HG03460 (cell line): ENCODE results near the gene RAB3C.

Experiments
- ATAC-seq: cut with Tn5 transposase; IDR thresholded peaks from one replicate; pipeline ENCODE4 v1.9.1; 2021; ENCODE audit not compliant: unreplicated experiment

Gene RAB3C

DNA sequence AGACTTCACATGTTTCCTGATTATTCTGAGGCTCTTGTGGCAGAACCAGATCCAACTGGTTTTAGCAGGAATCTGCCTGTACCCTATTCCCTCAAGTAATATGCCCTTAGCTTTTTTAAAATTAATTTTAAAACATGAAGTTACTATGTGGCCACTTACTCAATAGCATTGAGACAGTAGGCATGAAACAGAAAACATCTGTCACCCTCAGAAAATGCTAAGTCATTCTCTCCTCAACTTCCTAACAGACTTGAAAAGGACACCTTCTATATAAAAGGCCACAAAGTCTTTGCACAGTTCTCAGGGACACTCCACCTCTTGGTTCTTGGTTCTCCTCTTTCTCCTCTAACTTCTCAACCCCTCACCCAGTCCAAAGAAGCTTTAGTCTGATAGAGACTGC is 277.8 kb downstream of the RAB3C start:
- ATAC-seq: no peak

DNA sequence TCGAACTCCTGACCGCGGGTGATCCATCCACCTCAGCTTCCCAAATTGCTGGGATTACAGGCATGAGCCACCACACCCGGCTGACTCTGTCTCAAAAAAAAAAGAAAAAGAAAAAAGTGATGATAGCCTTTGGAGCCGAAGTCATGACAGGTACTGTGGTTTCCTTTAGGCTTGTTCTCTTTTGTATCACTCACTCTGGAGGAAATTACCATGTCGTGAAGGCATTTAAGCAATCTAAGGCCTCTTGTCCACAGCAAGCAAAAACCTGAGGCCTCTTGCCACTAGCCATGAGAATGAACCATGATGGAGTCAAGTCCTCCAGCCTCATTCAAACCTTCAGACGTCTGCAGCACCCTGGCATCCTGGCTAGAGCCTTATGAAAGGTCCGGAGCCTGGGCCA is 286.1 kb downstream of the RAB3C start:
- no peak for ATAC-seq

DNA sequence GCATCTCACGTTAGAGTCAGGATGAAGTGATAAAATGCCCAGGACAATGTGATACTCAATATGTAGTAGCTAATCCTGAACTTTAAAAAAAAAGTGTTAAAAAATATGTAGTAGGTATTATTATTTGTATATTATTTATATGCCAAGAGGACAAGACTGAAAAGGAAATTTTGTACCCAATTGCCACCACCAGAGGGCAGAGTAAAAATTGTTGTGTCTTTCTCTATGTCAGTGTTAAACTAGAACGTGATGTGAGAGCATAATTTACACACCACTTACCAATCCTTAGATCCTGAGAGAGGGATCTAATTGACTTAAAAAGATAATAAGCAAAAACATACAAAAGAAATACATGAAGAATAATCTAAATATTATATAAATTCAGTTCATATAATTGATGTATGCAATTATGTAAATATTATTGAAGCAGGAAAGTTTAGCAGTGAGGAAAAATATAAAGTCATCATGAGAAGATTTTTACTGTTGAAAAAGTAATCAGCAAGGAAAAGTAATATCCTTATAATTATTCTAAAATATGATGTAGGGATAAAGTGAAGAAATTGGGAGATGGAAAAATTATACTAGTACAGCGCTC is 288.9 kb downstream of the RAB3C start:
- no peak for ATAC-seq

DNA sequence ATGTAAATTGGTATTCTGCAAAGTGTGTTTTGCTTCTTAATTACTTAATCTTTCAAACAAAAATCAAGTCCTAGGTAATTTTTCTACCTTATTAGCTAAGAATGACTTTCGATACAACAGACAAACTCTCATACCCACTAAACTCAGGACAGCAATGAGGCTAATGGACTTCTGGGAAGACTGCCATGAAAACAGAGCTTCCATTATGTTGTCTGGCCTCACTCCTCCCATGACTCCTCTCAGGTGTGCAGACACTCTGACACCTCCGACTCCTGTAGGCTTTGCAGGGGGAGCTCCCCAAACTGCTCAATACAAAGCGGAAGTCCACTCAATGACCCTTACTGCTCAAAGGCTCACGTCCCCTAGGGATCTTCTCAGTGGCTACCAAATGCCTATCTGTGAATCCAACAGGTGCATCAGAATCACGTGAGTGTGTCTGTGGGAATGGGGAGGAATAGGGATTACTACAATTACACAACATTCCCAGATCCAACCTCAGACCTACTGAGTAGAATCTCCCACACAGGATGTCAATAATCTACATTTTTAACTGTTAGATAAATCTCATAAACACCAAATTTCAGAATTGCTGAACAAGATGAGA is 289.9 kb downstream of the RAB3C start:
- no peak for ATAC-seq

DNA sequence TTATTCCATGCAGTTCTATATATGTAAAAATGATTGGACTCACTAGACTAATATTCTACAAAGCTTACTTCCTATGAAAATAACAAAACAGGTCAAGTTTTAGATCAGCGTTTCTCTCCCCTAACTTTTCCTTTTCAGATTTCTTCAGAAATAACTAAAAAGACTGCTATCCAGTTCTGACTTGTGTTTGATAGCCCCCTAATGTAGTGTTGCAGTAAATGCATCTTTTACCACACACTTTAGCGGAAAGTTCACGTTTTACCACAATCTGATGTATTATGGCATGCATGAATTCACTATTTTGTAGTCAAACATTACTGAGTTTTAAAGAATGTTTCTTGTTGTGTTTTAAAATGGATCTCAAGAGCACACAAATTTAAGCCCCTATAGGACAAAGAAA is 292.7 kb downstream of the RAB3C start:
- no peak for ATAC-seq

DNA sequence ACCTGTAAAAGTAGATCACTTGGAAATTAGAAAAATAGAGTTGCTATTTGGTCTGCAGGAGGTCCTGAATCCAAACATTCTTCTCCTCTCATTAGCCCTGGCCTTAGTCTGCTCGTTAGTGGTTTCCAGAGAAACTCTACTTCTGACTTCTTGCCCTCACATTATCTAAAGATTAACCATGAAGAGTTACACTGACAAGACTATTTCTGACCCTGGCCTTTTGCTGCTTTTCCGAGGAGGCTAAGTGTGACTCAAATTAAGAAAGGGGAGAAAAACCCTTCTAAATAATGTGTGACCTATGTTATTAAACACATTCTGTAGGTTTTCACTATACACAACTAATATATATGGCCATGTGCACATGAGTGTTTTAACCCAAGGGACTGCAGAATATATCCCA is 302.4 kb downstream of the RAB3C start:
- peak; percentile 66 for ATAC-seq

DNA sequence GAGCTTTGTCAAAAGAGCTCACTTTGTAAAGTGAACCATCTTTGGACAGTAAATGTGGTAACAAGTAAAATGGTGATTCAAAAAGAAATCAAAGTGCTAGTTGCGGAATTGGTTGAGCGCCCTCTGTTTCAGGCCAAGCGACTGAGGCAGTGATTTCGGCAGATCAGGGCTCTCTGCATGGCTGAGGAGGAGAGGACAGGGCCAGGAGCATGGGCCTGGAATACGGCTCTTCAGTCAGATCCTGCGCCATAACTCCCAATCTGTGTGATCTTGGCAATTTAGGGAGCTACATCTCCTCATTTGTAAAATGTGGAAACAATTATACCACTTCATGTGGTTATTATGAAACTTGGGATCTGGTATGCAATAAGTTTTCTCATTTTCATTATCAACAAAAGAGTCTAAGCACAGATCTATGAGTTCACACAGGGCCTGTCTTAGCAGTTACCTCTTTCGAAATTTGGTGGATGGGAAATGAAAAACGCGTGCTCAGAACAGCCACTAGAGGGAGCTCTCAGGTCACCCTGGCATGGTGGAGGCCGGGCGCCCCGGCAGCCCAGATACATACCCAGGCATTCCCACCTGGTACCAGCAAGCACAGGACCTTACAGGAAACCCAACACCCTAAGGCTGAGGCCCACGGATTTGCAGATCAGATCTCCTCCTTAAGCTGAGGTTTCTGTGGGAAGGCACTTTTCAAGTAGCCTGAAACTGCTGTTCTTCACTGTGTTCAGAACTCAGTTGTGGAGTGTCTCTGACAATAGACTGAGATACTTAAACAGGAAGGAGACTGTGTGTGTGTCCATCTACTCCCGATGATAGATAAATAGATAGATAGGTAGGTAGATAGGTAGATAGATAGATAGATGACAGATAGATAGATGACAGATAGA is 303.7 kb downstream of the RAB3C start:
- peak; percentile 61 for ATAC-seq

DNA sequence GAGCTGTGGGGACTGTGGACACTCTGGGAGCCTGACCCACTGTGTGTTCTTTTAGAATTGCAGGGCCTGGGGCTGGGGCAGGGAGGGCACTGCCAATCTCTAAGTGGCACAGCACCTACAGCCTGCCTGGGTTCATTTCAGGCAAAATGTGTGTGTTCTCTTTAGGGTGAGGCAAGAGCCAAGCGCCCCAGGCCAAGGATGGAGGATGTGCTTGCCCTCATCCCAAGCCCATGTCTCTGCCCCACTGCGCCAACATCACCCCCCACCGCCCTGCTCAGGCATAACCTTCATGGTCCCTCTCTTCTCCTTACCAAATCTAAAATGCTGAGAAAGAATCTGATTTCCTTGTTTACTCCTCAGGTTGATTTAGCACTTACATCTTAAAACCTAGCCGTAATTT is 304.4 kb downstream of the RAB3C start:
- no peak for ATAC-seq

DNA sequence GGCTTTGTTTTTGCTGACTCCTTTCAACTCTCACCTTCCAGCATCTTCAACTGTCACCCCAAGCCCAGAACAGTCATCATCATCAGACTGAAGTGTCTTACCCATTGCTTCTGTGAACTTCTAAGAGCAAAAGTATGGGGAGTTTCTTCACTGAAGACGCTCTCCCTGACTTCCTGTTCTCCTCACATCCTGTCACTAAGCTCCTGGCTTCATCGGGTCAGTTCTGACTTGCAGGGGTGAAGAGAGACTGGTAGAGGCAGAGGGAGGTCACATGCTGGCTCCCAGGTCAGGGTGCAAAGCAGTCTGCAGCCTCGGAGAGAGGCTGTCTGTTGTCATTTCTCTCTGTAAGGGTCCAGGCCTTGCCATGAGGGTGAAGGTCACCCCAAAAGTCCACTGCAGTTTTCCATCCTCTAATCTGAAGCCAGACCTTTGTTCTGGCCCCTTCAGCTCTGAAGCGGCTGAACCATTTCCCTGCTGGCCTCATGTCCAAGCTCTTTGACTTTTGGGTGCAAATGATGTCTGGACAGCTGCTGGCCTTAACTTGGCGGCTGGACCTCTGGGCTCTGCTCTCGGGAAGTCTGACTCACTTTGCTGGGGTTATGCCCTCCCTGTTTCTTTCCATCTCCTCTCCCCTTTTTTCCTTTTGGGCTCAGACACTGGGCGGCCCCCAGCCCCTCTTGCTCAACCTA is 305.0 kb downstream of the RAB3C start:
- ATAC-seq: no peak

DNA sequence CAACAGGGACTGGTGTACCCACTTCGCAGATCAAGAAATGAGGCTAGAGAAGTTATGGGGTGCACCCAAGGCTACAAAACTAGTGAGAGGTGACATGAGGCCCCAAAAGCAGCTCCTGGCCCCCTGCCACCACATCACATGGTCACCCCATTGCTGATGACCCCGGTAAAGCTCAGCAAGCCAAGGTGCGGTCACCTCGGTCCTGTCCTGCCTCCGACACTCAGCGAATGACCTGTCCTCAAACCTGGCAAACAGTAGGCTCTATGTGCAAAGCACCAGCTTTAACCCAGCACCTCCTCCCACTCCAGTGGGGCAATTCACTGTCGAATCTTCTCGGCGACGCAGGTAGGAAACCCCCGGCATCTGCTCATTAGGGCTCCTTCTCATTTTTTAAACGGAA is 307.4 kb downstream of the RAB3C start:
- ATAC-seq: no peak

DNA sequence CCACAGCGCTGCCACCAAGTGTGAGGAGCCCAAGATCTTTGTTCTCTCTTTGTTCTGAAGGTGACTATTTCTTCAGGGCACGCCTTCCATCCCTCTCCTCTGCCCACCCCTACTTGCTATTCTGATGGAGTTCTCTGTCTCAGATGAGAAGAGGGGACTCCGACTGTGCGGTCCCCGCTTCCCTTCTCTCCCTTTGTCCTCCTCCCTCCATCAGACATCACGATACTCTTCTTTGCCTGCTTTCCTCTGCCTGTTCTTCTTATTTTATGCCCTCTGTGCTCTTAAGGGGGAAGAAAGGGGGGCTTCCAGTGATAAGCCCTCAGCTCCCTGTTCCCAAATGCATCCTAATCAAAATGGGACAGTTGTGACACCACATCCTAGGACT is 307.8 kb downstream of the RAB3C start:
- ATAC-seq: no peak

DNA sequence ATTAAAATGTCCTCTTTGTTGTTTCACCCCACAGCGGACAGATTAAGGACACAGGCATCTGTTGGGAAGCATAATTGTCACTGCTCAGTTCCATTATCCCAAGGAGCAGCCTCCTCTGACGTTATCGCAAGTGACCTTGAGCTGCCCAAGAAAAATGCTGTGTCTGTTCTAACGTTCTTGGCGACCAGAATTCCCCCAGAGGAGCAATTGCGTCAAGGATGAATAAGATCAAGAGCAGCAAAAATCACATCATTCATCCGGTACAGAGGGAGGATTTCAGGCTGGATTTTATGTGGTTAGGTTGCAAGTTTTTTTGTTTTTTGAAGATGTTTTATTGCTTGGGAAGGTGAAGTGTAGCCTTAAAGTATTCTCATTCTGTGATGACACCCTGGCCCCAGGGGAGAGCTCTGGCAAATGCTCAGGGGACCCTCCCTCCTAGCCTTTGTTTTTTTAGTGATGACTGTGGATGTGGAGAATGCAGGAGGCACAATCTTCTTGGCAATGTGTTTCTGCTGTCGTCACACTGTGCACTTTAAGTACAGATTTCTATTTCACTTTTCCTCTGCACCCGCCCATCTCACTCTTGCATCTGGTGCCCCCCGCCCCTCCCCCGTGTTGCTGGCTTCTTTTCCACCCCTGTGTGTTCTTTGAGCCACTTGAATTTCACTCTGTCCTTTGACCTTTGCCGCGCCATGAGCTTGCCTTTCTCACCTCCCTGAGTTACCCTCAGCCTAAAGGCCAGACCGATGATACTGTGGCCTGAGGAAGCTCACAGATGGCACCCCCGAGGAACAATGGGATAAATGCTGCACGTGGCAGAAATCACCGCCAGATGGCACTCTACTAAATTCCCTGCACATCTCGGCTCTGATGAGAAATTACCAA is 308.5 kb downstream of the RAB3C start:
- no peak for ATAC-seq

DNA sequence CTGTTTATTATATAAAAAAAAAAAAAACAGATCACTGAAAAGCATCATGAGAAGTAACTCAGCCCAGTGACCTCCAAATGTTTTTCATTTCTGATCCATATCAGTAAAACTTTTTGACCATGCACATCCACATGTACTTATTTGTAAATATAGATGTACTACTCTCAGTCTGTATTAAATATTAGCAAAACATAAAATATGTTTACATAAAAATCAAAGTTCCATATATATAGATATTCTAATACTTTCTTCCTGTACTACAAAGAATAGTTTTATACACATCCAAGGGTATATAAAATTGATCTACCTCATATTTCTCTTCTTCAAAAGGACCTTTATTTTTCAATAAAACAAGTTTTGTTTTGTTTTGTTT is 309.1 kb downstream of the RAB3C start:
- ATAC-seq: no peak

DNA sequence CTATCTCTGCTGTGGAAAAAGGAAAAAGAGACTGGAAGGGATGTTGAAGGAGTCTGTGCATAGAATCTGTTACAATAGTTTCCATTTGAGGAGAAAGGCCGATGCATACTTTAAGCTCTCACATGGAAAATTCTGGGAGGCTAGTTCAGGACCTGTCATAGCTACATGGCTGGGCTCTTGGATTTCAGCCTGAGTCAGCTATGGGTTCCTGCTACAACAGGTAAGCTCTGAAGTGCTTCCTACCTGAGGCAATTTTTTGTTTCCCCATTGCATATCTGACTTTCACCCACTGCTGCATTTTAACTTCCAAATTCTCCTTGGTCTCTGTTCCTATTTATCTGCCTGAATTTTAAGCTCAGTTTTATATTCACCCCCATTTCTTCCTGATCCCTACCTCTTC is 310.7 kb downstream of the RAB3C start:
- ATAC-seq: no peak

DNA sequence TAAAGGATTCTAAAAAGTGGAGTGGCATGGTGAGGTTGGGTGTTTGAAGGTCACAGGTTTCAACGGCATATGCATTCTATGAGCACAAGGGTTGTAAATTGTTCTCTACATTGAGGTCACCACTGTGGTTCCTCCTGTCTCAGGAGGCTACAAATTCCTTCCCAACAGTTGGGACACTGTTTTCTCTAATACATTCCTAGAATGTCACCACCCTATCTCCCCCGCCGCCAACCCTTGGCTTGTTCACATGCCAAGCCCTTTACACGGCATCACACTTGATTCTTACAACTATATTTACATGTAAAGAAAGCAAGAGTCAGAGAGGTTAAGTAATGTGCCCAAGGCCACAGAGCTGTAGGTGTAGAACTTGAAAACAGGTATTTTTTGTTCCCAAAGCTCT is 315.1 kb downstream of the RAB3C start:
- ATAC-seq: no peak

DNA sequence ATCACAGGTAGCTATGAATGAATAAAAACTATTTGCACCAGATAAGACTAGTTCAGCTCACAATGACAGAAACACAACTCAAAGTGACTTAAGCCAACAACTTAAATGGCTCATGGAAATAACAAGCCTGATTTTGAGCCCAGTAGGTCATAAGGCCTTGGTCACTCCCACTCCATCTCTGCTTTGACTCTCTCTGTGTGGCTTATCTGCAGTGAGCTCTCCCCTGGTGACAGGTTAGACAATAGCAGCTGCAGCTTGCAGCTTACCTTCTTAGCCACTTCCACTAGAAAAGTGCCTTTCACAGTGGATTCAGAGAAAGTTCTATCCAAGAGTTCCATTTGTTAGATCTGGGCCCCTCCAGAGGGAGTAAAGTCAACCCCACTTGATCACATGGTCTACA is 315.7 kb downstream of the RAB3C start:
- ATAC-seq: no peak

DNA sequence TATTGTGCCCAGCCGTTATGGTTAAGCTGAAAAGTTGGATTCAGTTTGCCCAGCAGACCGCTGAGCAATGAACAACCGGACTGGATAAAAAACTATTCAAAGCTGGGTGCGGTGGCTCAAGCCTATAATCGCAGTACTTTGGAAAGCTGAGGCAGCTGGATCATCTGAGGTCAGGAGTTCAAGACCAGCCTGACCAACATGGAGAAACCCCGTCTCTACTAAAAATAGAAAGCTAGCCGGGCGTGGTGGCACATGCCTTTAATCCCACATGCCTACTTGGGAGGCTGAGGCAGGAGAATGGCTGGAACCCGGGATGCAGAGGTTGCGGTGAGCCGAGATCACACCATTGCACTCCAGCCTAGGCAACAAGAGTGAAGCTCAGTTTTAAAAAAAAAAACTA is 318.4 kb downstream of the RAB3C start:
- ATAC-seq: no peak

DNA sequence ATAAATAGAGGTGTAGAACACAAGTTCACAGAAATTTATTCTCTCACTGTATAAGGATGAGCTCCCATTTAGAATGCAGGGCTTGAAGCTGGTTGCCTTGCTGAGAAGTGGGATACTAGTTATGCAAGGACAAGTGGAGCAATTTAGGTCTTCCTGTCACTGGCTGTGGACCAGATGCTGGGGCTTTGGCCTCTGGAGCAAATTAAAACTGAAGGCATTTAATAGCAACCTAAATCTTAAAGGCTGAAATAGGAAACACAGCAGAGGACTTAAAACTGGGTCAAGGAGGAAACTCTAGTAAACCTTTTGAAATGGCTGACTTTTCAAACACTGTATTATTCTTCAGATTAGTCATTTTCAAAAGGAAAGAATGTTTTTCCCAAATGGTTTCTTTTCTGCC is 319.4 kb downstream of the RAB3C start:
- ATAC-seq: no peak

DNA sequence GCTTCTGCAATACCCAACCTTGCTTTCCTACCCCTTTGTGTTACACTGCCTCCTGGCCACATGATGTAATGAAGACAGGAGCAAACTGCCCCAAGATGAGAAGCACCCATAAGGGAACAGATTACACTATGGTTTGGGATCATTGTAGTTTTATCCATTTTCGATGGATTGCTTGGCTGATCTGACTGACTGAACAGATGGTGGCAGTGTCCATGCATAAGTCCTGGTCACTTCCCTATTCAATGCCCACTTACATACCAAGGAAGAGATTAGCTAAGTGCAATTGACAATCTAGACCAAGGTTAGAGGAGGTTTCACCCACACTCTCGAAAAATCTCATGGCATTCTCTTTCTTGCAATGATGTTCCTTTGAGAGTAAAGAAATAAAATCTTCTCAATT is 319.9 kb downstream of the RAB3C start:
- no peak for ATAC-seq

DNA sequence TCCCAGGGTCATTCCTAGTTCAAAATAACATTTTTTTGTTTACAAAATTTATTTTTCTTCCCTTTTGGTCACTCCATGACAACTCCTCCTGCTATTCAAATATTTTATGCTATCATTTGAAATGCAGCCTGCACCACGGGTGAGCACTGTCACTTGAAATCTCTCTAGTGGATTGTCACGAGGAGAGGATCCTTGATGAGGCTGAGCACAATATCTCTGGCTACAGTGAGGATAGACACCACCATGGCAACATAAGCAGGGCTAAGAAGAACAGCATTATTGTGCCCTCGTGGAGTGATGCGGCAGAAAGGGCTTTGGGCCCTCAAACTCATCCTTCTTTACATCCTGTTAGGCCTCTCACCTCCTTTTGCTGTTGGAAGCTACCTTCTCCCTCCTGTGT is 321.9 kb downstream of the RAB3C start:
- no peak for ATAC-seq

DNA sequence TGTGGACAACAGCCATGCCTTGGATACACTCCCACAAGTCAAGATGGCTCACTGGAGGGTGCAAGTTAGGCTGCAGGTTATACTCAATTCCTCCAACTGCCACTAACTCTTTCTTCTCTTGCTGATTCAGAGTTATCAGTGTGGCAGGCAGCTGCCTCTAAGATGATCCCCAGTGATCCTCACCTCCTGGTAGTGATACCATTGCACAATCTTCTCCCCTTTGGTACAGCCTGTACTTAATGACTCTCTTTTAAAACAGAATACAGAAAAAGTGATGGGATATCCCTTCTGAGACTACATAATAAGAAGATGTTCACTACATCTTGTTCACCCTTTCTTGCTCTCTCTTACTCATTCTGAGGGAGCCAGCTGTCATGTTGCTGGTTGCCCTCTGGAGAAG is 323.1 kb downstream of the RAB3C start:
- ATAC-seq: no peak
